Ovary (tissue), 3 donors: ENCODE results near the gene CRISPLD2.

Experiments used
- EP300 ChIP-seq: sonication (generic); formaldehyde crosslinking; IDR thresholded peaks from one replicate; pipeline ENCODE4 v1.6.1; 2017; ENCODE audit warnings: antibody characterized with exemption
- TF ChIP-seq, protein P1 (sequence below), 3 donors: fragments of 450-650 bp in 2 of 3; fragments of 200-600 bp in 1 of 3; IDR thresholded peaks; one replicate each; pipeline versions ENCODE4 v1.5.1 to v1.8.0; 2016 to 2022; ENCODE audit warnings: antibody characterized with exemption in 3 of 3, mild to moderate bottlenecking in 1 of 3
- donor health status: DM: no; HTN: no; CAD: no.

DNA sequence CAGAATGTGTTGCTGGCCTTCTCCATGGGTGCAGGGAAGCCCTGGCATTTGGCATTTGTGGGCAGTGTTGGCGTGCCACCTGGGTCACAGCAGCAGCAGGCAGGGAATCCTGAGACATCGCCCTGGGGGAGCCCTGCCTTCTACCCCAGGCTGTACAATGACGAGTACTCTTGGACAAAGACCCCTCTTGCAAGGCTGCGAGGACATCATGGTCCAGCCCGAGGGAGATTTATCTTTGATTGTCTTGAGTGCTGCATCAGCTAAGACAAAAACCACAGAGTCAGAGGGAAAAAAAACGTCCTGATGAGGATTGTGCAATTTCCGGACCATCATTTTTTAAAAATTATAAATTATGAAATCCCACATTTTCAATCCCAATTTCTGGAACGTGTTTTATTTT lies 3.7 kb downstream of the CRISPLD2 start:
- TF ChIP-seq, protein P1, sequence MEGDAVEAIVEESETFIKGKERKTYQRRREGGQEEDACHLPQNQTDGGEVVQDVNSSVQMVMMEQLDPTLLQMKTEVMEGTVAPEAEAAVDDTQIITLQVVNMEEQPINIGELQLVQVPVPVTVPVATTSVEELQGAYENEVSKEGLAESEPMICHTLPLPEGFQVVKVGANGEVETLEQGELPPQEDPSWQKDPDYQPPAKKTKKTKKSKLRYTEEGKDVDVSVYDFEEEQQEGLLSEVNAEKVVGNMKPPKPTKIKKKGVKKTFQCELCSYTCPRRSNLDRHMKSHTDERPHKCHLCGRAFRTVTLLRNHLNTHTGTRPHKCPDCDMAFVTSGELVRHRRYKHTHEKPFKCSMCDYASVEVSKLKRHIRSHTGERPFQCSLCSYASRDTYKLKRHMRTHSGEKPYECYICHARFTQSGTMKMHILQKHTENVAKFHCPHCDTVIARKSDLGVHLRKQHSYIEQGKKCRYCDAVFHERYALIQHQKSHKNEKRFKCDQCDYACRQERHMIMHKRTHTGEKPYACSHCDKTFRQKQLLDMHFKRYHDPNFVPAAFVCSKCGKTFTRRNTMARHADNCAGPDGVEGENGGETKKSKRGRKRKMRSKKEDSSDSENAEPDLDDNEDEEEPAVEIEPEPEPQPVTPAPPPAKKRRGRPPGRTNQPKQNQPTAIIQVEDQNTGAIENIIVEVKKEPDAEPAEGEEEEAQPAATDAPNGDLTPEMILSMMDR (IDR thresholded peaks at IDR 0.05) = no peak
- TF ChIP-seq EP300 = no peak
